Retina (tissue), 1 donor: ENCODE measurements around the gene RFFL.
"Not testable (repeated sequence)": the region's sequence is repeated elsewhere in the genome, so short reads cannot be mapped to it uniquely, and the experiment has no call there.

Experiments used
- DNase-seq: peaks from one replicate; pipeline ENCODE4 v3.0.0-alpha.2; 2016

RFFL gene, protein sequence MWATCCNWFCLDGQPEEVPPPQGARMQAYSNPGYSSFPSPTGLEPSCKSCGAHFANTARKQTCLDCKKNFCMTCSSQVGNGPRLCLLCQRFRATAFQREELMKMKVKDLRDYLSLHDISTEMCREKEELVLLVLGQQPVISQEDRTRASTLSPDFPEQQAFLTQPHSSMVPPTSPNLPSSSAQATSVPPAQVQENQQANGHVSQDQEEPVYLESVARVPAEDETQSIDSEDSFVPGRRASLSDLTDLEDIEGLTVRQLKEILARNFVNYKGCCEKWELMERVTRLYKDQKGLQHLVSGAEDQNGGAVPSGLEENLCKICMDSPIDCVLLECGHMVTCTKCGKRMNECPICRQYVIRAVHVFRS

GRCh38 chr17:35063514-35064223 is at the start of gene RFFL:
TSS of gene RFFL (minus strand) at chr17:35063707. CDS start at chr17:35026553, 37,154 bp downstream.
- DNase-seq: peak; percentile 87

- not testable (repeated sequence) for DNase-seq
Measured at GRCh38 chr17:35110791-35111190, 47.3 kb upstream of the RFFL start.

- DNase-seq: no peak
Measured at GRCh38 chr17:35104844-35105450, 41.4 kb upstream of the RFFL start.

DNA sequence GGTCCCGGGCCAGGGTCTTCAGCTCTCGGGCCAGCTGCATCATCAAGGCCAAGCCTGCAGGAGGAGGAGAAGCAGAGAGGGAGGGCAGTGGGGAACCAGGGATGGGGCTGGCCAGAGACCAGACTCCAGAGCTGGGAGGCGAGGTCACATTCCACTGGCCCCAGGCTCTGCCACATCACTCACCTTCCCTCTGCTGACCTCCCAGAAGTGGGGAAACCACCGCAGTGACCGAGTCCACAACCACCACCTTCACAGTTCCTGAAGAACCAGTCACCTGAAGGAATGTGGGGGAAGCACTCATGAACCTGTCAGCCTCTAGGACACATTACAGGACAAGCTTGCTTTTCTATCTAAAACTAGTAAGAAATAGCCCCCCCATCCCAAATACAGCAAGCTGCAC is 39.8 kb upstream of the RFFL start:
- no peak for DNase-seq

GRCh38 chr17:35101725-35102124 is 38.2 kb upstream of the RFFL start:
- no peak for DNase-seq

- no peak for DNase-seq
Measured at GRCh38 chr17:35101036-35101435, 37.5 kb upstream of the RFFL start.

- no peak for DNase-seq
Measured at GRCh38 chr17:35099908-35100307, 36.4 kb upstream of the RFFL start.

GRCh38 chr17:35097776-35098175 is 34.3 kb upstream of the RFFL start:
- DNase-seq: no peak

- DNase-seq: no peak
Measured at GRCh38 chr17:35095741-35096140, 32.2 kb upstream of the RFFL start.

DNA sequence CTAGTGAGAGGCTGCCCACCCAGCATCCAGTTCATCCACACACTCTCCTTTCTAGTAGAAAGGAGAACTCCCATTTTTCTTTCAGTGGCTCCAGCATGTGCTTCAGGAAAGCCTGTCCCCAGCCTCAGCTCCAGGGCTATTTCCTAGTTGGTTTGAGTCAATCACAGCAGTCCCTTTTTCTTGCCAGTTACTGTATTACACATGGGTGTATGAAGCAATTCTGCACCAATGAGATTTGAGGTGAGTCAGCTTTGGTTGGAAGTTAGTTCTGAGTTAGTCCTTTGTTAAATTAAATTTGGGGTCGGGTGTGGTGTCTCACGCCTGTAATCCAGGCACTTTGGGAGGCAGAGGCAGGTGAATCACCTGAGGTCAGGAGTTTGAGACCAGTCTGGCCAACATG is 31.4 kb upstream of the RFFL start:
- DNase-seq: no peak

- DNase-seq: not testable (repeated sequence)
Measured at GRCh38 chr17:35090707-35091106, 27.2 kb upstream of the RFFL start.

DNA sequence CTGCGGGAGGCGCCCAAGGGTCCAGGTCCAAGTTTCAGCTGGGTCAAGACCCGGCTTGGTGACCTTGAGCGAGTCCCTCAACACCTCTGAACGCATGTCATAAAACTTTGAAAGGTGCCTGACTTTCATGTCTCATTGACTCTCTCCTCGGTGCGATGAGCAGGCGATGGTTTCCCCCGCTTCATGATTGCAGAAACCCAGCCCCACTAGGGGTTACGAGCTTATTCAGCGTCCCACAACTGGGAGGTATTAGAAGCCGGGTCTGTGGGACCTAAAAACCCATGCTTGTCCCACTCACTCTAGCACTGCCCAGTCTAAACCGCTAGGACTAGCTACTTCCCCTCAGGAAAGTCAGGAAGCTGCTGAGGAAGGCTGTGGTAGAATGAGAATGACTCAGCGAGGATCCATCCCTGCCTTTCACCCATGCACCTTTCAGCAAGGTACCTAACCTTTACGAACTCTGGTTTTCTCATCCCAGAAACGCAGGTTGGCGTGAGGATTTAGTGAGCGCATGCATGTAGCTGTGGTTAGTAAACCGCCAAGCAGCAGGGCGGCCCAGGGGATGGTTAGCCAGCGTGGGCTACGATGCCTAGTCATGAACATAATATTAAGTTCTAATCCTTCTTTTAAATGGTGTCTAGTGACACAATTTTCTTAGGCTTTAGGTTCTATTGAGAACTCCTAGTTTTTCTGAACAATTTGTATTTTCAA is 26.2 kb upstream of the RFFL start:
- no peak for DNase-seq

DNA sequence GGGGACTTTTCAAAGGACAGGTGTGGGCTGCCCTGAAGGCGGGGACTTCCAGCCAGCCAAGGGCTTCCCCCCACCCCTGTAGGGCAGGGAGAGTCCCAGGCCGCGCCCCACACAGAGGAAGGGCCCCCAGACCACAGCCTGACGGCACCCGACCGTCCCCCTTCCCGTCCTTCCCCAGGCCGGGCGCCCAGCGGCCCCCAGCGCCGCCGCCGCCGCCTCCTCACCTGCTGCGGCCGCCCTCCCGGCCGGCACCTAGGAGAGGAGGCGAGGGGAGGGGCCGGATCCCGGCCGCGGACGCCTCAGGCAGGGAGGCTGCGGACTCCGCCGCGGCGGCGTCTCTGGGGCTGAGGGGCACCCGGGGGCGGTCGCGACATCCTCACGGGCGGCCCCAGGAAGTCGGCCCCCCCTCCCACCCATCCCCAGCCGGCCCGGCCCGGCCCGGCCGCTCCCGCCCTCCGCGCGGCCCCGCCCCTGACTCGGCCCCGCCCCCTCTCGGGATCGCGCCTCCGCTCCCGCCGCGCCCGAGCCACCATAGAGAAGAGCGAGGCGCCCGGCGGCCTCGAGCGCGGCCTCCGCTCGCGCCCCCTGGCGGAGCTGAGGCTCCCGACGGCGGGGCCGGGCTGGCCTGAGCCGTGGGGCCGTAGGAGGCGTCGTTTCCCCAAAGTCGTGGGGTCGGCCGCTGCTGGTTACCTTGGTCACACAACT is 25.5 kb upstream of the RFFL start:
- peak; percentile 87 for DNase-seq

- peak; percentile 87 for DNase-seq
Measured at GRCh38 chr17:35088356-35088880, 24.9 kb upstream of the RFFL start.

- DNase-seq: no peak
Measured at GRCh38 chr17:35087731-35088355, 24.3 kb upstream of the RFFL start.

DNA sequence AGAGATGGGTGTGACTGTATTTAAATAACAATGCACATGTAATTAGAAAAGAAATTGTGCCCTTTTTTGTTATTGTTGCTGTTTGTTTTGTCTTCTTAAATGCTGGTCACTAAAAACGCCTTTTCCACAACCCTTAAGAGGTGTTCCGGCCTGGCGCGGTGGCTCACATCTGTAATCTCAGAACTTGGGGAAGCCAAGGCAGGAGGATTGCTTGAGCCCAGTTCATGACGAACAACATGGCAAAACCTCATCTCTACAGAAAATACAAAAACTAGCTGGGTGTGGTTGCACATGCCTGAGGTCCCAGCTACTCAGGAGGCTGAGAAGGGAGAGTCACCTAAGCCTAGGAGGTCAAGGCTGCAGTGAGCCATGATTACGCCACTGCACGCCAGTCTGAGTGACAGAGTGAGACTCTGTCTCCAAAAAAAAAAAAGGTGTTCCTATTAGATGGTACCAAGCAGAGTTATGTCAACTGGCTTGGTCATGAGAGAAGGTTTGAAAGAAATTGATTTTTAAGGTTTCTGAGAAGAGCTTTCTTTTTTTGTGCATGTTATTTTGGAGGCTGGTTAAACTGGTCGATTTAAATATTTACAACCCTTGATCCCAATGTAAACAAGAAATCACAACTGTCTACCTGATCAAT is 23.5 kb upstream of the RFFL start:
- no peak for DNase-seq

DNA sequence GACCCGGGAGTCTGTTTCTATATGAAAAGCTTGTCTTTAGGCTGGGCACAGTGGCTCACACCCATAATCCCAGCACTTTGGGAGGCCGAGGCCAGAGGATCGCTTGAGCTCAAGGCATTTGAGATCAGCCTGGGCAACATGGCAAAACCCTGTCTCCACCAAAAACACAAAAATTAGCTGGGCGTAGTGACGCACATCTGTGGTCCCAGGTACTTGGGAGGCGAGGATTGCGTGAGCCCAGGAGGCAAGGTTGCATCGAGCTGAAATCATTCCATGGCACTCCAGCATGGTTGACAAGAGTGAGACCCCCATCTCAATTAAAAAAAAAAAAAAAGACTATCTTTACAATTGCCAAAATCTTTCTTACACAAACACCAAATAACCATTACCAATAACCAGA is 22.7 kb upstream of the RFFL start:
- no peak for DNase-seq

DNA sequence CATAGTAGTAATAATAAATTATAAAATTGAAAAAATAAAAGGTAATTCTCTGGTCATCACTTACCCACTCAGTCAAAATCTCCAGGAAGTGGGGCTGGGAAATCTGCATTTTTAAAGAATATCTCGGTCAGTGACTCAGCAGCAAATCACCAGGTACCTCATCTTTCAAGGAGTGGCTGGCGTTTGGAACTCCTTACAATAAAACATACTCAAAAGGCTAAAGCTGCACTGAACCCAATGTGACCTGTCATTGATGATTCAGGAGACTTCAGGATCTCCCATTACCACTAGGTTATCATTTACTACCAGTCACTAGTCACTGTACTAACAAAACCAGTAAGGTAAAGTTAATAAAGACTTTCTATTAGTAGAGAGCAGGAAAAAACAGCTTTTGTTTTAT is 21.5 kb upstream of the RFFL start:
- DNase-seq: no peak

GRCh38 chr17:35083071-35083470 is 19.6 kb upstream of the RFFL start:
- DNase-seq: no peak

GRCh38 chr17:35082073-35082657 is 18.7 kb upstream of the RFFL start:
- DNase-seq: no peak

GRCh38 chr17:35081638-35082037 is 18.1 kb upstream of the RFFL start:
- no peak for DNase-seq
